ENCODE results near the gene ARFGEF2.
"Not testable (repeated sequence)": the region's sequence is repeated elsewhere in the genome, so short reads cannot be mapped to it uniquely, and the experiment has no call there.

ARFGEF2 gene

DNA sequence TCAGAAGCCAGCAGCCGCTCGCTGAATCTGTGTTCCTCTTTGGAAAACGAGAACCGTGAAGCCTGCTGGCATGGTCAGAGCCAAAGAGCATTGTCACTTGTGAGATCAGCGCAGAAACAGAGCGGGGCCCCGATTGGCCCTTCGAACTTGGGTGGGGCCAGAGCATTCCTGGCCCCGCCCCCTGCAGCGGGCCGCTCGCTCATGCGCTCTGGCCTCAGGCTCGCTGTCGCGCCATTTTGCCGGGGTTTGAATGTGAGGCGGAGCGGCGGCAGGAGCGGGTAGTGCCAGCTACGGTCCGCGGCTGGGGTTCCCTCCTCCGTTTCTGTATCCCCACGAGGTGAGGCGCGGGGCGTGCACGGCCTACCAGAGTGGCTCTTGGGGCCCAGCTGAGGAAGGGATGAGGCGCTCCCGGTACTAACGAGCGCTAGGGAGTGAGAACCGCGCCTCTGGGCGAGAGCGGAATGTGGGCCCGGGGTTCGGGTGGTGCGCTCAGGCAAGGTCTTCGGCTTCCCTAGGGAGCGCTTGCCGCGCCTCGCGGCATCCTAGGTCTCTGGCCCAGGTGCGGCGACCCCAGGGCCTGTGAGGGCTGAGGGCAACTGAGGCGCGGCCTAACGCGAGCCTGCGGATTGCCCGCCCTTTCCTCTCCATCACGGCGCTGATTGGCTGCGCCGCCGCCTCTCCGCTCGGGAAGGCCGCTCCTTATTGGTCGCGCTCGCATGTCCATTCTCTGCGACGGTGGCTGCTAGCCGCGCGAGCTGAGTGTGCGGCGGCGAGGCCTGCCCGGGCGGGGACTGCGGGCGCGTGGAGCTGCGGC lies 124.8 kb downstream of the ARFGEF2 start, which contains the start of gene CSE1L:
TSS of gene CSE1L (plus strand) at position 226 of the 814 bp plus-strand sequence. CDS start 12,152 bp downstream, outside the sequence.
- in situ Hi-C loops (cut with HindIII; ENCODE audit: low sequenced_read_pairs): loop anchor here (5.0 kb wide), 2 partner anchors 84 to 86 kb away; no protein-coding TSS in a partner anchor

DNA sequence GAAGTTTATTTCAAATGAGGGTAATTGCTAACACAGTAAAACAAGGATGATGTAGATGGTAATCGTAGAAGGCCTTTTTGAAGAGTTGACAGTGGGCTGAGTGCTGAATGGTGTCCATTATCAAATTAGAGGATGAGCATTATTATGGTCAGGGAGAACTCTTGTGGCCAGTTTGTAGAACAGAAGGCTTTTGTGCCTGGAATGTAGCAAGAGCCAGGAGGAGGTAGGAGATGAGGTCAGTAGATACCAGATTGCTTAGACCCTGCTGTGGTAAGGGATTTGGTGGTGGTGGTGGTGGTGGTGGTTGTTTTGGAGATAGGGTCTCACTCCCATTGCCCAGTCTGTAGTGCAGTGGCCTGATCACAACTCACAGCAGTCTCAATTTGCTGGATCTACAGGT lies 130.8 kb downstream of the ARFGEF2 start:
- in situ Hi-C loops (cut with HindIII; ENCODE audit: low sequenced_read_pairs): no loop called here

GRCh38 chr20:49054056-49054643 lies 132.6 kb downstream of the ARFGEF2 start:
- in situ Hi-C loops (cut with HindIII; ENCODE audit: low sequenced_read_pairs): no loop called here

- in situ Hi-C loops (cut with HindIII; ENCODE audit: low sequenced_read_pairs): no loop called here
These were observed 141.8 kb downstream of the ARFGEF2 start for GRCh38 chr20:49063279-49063678.

GRCh38 chr20:49074521-49074920 lies 153.0 kb downstream of the ARFGEF2 start:
- in situ Hi-C loops (cut with HindIII; ENCODE audit: low sequenced_read_pairs): no loop called here

- in situ Hi-C loops (cut with HindIII; ENCODE audit: low sequenced_read_pairs): no loop called here
These were observed 156.8 kb downstream of the ARFGEF2 start for GRCh38 chr20:49078310-49078709.

DNA sequence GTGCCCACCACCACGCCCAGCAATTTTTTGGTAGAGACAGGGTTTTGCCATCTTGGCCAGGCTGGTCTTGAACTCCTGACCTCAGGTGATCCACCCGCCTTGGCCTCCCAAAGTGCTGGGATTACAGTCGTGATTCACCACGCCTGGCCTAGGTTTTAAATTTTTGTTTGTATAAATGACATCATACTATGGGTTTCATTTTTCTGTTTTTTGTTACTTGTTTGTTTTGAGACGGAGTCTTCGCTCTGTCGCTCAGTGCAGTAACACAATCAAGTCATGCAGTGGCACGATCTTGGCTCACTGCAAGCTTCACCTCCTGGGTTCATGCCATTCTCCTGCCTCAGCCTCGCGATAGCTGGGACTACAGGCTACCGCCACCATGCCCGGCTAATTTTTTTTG lies 160.8 kb downstream of the ARFGEF2 start:
- in situ Hi-C loops (cut with HindIII; ENCODE audit: low sequenced_read_pairs): not testable (repeated sequence)

Measured in endothelial cell of hepatic sinusoid (primary cell).